GM19238 (cell line): Measurements from ENCODE around the gene GPC3.
"Not testable (repeated sequence)": the region's sequence is repeated elsewhere in the genome, so short reads cannot be mapped to it uniquely, and the experiment has no call there.

Experiments used
- DNase-seq: peaks from one replicate; pipeline ENCODE4 v3.0.0; 2011; ENCODE audit warnings: low spot score; ENCODE audit not compliant: insufficient read length

The GPC3 gene

GRCh38 chrX:133999031-133999705, 13.8 kb upstream of the GPC3 start:
- DNase-seq = no peak

- no peak for DNase-seq
Observed at GRCh38 chrX:133995759-133996158, 10.4 kb upstream of the GPC3 start.

GRCh38 chrX:133994576-133994975, 9.2 kb upstream of the GPC3 start:
- DNase-seq = no peak

- no peak for DNase-seq
Observed at GRCh38 chrX:133992882-133993281, 7.5 kb upstream of the GPC3 start.

- no peak for DNase-seq
Observed at GRCh38 chrX:133991814-133992213, 6.4 kb upstream of the GPC3 start.

GRCh38 chrX:133991057-133991456, 5.7 kb upstream of the GPC3 start:
- not testable (repeated sequence) for DNase-seq

- no peak for DNase-seq
Observed at GRCh38 chrX:133989993-133990392, 4.6 kb upstream of the GPC3 start.

GRCh38 chrX:133989490-133989889, 4.1 kb upstream of the GPC3 start:
- no peak for DNase-seq

- no peak for DNase-seq
Observed at GRCh38 chrX:133988010-133988409, 2.6 kb upstream of the GPC3 start.

- no peak for DNase-seq
Observed at GRCh38 chrX:133987188-133987587, 1.8 kb upstream of the GPC3 start.

- DNase-seq = no peak
Observed at GRCh38 chrX:133985967-133986683, 731 bp upstream of the GPC3 start.

- no peak for DNase-seq
Observed at GRCh38 chrX:133984857-133985163, 584 bp downstream of the GPC3 start.

GRCh38 chrX:133983974-133984845, 1.2 kb downstream of the GPC3 start:
- DNase-seq = no peak

GRCh38 chrX:133983256-133983973, 2.0 kb downstream of the GPC3 start:
- DNase-seq = no peak

- no peak for DNase-seq
Observed at GRCh38 chrX:133981924-133982323, 3.5 kb downstream of the GPC3 start.

- DNase-seq = no peak
Observed at GRCh38 chrX:133980832-133981588, 4.4 kb downstream of the GPC3 start.

GRCh38 chrX:133980406-133980805, 5.0 kb downstream of the GPC3 start:
- DNase-seq = no peak

GRCh38 chrX:133979641-133980230, 5.7 kb downstream of the GPC3 start:
- DNase-seq = no peak

GRCh38 chrX:133973704-133974103, 11.7 kb downstream of the GPC3 start:
- DNase-seq = no peak

GRCh38 chrX:133972916-133973315, 12.5 kb downstream of the GPC3 start:
- DNase-seq = no peak

GRCh38 chrX:133971586-133971985, 13.8 kb downstream of the GPC3 start:
- no peak for DNase-seq
